K562 (cell line): ENCODE measurements around the gene VKORC1. TPM values are rescaled to one million over a fixed set of nuclear protein-coding genes. Genes with fewer than 3 reads are reported as not detected.

ENCODE experiments used
- ARID1B ChIP-seq: fragments of 450-650 bp; IDR thresholded peaks from 2 replicates; pipeline ENCODE4 v1.6.1; 2016; ENCODE audit warnings: antibody characterized with exemption, mild to moderate bottlenecking, inconsistent platforms
- BHLHE40 ChIP-seq: IDR thresholded peaks from 2 replicates; pipeline ENCODE4 v1.6.1; 2011; ENCODE audit warnings: low read length, improper control_type of control experiment
- CBFA2T2 ChIP-seq: fragments of 450-650 bp; conservative IDR thresholded peaks from 2 replicates; pipeline ENCODE4 v1.6.1; 2017; ENCODE audit warnings: mild to moderate bottlenecking
- CREB3 ChIP-seq: fragments of 450-650 bp; conservative IDR thresholded peaks from 2 replicates; pipeline ENCODE4 v1.6.1; 2016; ENCODE audit warnings: missing genetic modification characterization, low read depth, mild to moderate bottlenecking, missing compliant biosample characterization, moderate library complexity
- ELF1 ChIP-seq: fragments of 200-800 bp; sonication (Bioruptor generic); IDR thresholded peaks from 2 replicates; pipeline ENCODE4 v1.6.1; 2016; ENCODE audit warnings: missing genetic modification characterization, missing compliant biosample characterization
- HIVEP1 ChIP-seq: fragments of 250-450 bp; sonication (Bioruptor Pico); IDR thresholded peaks from 2 replicates; pipeline ENCODE4 v1.4.0; 2020; ENCODE audit warnings: mild to moderate bottlenecking
- NR2C1 ChIP-seq, 2 experiments: fragments of 450-650 bp; IDR thresholded peaks; 2 replicates each; pipeline ENCODE4 v1.6.1; 2017; ENCODE audit warnings: mild to moderate bottlenecking in 2 of 2, antibody characterized with exemption in 1 of 2, inconsistent platforms in 1 of 2, missing compliant biosample characterization in 1 of 2, missing genetic modification characterization in 1 of 2
- RCOR1 ChIP-seq, 2 experiments: IDR thresholded peaks; 2 replicates each; pipeline ENCODE4 v1.6.1; 2012; ENCODE audit warnings: low read depth in 2 of 2, low read length in 2 of 2, borderline replicate concordance in 1 of 2, improper control_type of control experiment in 1 of 2
- SMARCA4 ChIP-seq: fragments of 450-650 bp; IDR thresholded peaks from 2 replicates; pipeline ENCODE4 v1.6.1; 2016
- SUPT5H ChIP-seq: fragments of 450-650 bp; IDR thresholded peaks from 2 replicates; pipeline ENCODE4 v1.6.1; 2016
- TOE1 ChIP-seq, 2 experiments: fragments of 450-650 bp in 1 of 2; sonication (generic) in 1 of 2; formaldehyde crosslinking in 1 of 2; IDR thresholded peaks; 2 replicates each; pipeline versions ENCODE4 v1.7.1 to v1.8.0; 2016 to 2022; ENCODE audit warnings: borderline replicate concordance in 2 of 2, mild to moderate bottlenecking in 2 of 2, antibody characterized with exemption in 1 of 2, inconsistent platforms in 1 of 2, low read depth in 1 of 2, missing genetic modification reagents in 1 of 2, moderate library complexity in 1 of 2
- ZC3H11A ChIP-seq: IDR thresholded peaks from 2 replicates; pipeline ENCODE4 v1.6.1; 2012; ENCODE audit warnings: low read depth, low read length, improper control_type of control experiment
- ZFX ChIP-seq: sonication (generic); formaldehyde crosslinking; IDR thresholded peaks from 2 replicates; pipeline ENCODE4 v1.8.0; 2022; ENCODE audit warnings: mild to moderate bottlenecking, missing genetic modification reagents, moderate library complexity
- polyA plus RNA-seq, 8 experiments: library from polyadenylated mRNA; depleted of rRNA in 4 of 8; stranded (reverse) in 5 of 8; unstranded in 3 of 8; fragments of >200 nt; fragmentation: Nextera tagmentation in 2 of 8; fragmentation: Illumina TruSeq in 1 of 8; extraction: Ambion mirVana in 2 of 8; extraction: Trizol in 1 of 8; gene quantifications; 2 replicates each; pipeline versions ENCODE4 v1.2.1 to v1.2.3, GENCODE V29; 2011 to 2014; ENCODE audit warnings: inconsistent platforms in 1 of 8, missing spikeins in 1 of 8
- total RNA-seq, 7 experiments: library from RNA; depleted of rRNA in 6 of 7; stranded (reverse); fragments of >200 nt in 6 of 7; fragmentation: Illumina TruSeq in 2 of 7; extraction: Trizol in 2 of 7; gene quantifications; 2 replicates each; pipeline versions ENCODE4 v1.2.1 to v1.2.3, GENCODE V29; 2011 to 2021; ENCODE audit warnings: low replicate concordance in 1 of 7
- TF ChIP-seq, protein P1 (sequence below): fragments of 450-650 bp; formaldehyde crosslinking; IDR thresholded peaks from 2 replicates; pipeline ENCODE4 v1.4.0; 2022; ENCODE audit warnings: missing genetic modification characterization
- TF ChIP-seq, protein P2 (sequence below): sonication (generic); formaldehyde crosslinking; IDR thresholded peaks from 2 replicates; pipeline ENCODE4 v1.9.0; 2022; ENCODE audit warnings: mild to moderate bottlenecking, missing genetic modification reagents
- TF ChIP-seq, protein P3 (sequence below): fragments of 200-800 bp; sonication (Bioruptor generic); IDR thresholded peaks from 2 replicates; pipeline ENCODE4 v1.6.1; 2017; ENCODE audit warnings: missing genetic modification characterization, missing compliant biosample characterization
- TF ChIP-seq, protein P4 (sequence below): fragments of 250-450 bp; sonication (Bioruptor Pico); IDR thresholded peaks from 2 replicates; pipeline ENCODE4 v1.5.0; 2021; ENCODE audit warnings: mild to moderate bottlenecking, moderate library complexity
- TF ChIP-seq, protein P5 (sequence below), 2 experiments: fragments of 450-650 bp; IDR thresholded peaks; 2 replicates each; pipeline ENCODE4 v1.6.1; 2016

Gene VKORC1
- total and polyA plus RNA-seq, 9 of the 15 experiments (the other 6 are each of a cell fraction or from before 2014, with no cell fraction given), result 30.0 to 119 (median 62.1) TPM

DNA sequence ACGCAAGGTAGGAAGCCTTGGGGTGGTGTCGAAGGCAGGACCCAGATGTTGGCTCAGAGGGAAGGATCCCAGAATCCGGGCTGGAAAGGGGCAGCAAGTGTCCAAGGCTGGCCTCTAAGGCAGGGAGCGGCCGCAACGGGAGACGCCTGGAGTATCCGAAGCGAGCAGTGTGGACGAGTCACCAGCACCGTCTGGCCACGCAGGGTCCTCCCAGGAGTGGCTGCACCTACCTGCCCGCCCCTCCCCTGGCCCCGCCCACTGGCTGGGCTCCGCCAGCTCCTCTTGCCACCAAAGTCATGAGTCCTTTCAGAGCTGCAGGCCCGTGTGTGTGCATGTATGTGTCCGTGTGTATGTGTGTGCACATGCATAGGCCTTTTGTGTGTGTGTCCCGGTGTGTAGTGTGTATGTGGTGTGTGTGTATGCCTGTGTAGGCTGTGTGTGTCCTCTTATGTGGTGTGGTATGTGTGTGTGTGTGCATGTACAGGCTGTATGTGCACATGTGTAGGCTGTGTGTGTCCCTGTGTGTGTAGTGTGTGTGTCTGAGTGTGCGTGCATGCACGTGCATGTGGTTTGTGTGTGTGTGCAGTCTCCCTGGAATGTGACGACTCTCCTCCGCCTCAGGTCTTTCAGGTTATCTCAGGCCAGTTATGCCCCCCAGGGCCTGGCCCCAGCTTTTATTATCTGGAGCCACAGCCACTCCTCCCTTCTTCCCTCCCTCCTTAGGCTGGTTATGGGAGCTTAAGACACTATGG lies 41.1 kb upstream of the VKORC1 start, which contains the start of gene PRSS8 (continued):
- TF ChIP-seq, protein P1, sequence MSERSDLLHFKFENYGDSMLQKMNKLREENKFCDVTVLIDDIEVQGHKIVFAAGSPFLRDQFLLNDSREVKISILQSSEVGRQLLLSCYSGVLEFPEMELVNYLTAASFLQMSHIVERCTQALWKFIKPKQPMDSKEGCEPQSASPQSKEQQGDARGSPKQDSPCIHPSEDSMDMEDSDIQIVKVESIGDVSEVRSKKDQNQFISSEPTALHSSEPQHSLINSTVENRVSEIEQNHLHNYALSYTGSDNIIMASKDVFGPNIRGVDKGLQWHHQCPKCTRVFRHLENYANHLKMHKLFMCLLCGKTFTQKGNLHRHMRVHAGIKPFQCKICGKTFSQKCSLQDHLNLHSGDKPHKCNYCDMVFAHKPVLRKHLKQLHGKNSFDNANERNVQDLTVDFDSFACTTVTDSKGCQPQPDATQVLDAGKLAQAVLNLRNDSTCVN (CRISPR knock-in tag), result peak; percentile 80
- TF ChIP-seq CBFA2T2 (no peak), ZC3H11A (no peak), SMARCA4 (peak; percentile 32; the same call in 1 of the 2 replicates), HIVEP1 (no peak), SUPT5H (no peak), ZFX (CRISPR knock-in tag) (peak; percentile 40), NR2C1 (IDR thresholded peaks at IDR 0.05) (no peak), NR2C1 (tag; IDR thresholded peaks at IDR 0.05) (no peak), ARID1B (peak; percentile 51), BHLHE40 (peak; percentile 85), ELF1 (tag) (no peak), RCOR1 (IDR thresholded peaks at IDR 0.05; ENCODE audit: borderline replicate concordance in 1 of 2, low read depth in 2 of 2, low read length in 2 of 2) (no peak), TOE1 (IDR thresholded peaks at IDR 0.05; ENCODE audit: borderline replicate concordance) (peak; percentile 31; the same call in 1 of the 2 replicates), TOE1 (CRISPR knock-in tag; IDR thresholded peaks at IDR 0.05; ENCODE audit: borderline replicate concordance, low read depth) (no peak), CREB3 (tag) (no peak)
- TF ChIP-seq, protein P2, sequence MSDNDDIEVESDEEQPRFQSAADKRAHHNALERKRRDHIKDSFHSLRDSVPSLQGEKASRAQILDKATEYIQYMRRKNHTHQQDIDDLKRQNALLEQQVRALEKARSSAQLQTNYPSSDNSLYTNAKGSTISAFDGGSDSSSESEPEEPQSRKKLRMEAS (CRISPR knock-in tag), result peak; percentile 41; the same call in 1 of the 2 replicates
- TF ChIP-seq, protein P3, sequence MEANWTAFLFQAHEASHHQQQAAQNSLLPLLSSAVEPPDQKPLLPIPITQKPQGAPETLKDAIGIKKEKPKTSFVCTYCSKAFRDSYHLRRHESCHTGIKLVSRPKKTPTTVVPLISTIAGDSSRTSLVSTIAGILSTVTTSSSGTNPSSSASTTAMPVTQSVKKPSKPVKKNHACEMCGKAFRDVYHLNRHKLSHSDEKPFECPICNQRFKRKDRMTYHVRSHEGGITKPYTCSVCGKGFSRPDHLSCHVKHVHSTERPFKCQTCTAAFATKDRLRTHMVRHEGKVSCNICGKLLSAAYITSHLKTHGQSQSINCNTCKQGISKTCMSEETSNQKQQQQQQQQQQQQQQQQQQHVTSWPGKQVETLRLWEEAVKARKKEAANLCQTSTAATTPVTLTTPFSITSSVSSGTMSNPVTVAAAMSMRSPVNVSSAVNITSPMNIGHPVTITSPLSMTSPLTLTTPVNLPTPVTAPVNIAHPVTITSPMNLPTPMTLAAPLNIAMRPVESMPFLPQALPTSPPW (CRISPR knock-in tag), result 0 out of 2 replicates have a peak, but pooled peaks have one; percentile 25
- TF ChIP-seq, protein P4, sequence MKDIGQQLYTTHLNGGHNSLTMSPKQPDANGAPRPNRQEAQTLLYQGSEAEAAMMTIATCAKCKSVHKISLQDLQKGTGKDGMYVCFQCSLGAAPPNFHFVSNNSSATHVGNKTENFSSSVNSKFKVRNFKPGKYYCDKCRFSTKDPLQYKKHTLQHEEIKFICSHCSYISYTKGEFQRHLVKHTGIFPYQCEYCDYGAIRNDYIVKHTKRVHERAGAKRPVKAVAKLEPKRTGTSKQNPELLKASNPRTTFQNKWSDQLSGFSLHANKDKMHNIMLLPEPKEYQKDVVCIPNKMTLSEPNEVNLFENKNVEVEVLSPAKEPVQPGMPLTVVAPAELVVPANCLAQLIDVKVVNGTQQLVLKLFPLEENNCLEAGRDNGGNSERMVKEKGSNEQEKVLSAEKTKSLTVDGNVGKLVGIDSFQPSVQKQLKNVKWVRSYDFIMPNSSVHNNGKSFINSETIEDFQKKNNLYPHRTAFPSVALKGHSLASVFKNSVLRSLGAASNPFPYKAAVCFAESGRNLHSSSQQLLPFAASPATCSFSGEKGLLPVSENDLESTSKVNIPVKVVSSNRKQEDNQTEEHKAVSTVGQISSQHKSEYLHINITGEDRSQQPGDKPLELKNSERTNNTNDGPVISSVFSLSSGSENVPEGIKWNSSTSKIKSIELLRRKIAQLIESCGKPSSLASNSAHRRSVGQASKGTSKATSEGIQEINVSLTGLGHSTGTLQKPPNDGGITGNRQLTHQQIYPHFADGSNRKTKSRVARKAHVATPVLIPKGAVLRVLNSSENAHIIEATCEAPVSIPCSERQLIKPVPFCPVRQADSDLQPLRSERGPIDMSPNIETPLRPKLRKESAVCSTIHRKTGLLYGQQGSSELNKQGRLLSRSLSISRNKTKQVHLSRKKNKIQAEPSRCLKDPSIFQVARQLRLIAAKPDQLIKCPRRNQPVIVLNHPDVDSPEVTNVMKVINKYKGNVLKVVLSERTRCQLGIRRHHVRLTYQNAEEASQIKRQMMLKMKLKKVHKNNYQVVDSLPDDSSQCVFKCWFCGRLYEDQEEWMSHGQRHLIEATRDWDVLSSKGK (CRISPR knock-in tag), result no peak
- TF ChIP-seq, protein P5, sequence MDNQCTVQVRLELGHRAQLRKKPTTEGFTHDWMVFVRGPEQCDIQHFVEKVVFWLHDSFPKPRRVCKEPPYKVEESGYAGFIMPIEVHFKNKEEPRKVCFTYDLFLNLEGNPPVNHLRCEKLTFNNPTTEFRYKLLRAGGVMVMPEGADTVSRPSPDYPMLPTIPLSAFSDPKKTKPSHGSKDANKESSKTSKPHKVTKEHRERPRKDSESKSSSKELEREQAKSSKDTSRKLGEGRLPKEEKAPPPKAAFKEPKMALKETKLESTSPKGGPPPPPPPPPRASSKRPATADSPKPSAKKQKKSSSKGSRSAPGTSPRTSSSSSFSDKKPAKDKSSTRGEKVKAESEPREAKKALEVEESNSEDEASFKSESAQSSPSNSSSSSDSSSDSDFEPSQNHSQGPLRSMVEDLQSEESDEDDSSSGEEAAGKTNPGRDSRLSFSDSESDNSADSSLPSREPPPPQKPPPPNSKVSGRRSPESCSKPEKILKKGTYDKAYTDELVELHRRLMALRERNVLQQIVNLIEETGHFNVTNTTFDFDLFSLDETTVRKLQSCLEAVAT (IDR thresholded peaks at IDR 0.05), result peak; percentile 86 to 89; a peak in 3 of 4 replicates
